Smooth muscle cell (in vitro differentiated cells): ENCODE data around the gene TSPOAP1. TPM values are rescaled to one million over a fixed set of nuclear protein-coding genes. Genes with fewer than 3 reads are reported as not detected.

Experiments used
- DNase-seq: peaks from one replicate; lab custom pipeline; 2025; ENCODE audit not compliant: unreplicated experiment; lab: John Stamatoyannopoulos, UW
- H2AFZ ChIP-seq: fragments of 200-600 bp; sonication (generic); 2 replicates; pipeline ENCODE4 v1.6.0; 2016; ENCODE audit warnings: antibody characterized with exemption, low read depth, mild to moderate bottlenecking
- H3F3A ChIP-seq: fragments of 200-600 bp; sonication (generic); 2 replicates; pipeline ENCODE4 v1.6.0; 2017; ENCODE audit warnings: antibody characterized with exemption, low read depth
- H3K27ac ChIP-seq: fragments of 200-600 bp; sonication (generic); 2 replicates; pipeline ENCODE4 v1.5.1; 2016; ENCODE audit warnings: low read depth, mild to moderate bottlenecking
- H3K27me3 ChIP-seq: fragments of 200-600 bp; sonication (generic); 2 replicates; pipeline ENCODE4 v1.6.1; 2016; ENCODE audit warnings: low read depth, mild to moderate bottlenecking
- H3K36me3 ChIP-seq: fragments of 200-600 bp; sonication (generic); 2 replicates; pipeline ENCODE4 v1.5.1; 2016; ENCODE audit warnings: low read depth
- H3K4me1 ChIP-seq: fragments of 200-600 bp; sonication (generic); 2 replicates; pipeline ENCODE4 v1.5.1; 2016; ENCODE audit warnings: low read depth
- H3K4me2 ChIP-seq: fragments of 200-600 bp; sonication (generic); 2 replicates; pipeline ENCODE4 v1.6.0; 2016; ENCODE audit warnings: mild to moderate bottlenecking
- H3K4me3 ChIP-seq: fragments of 200-600 bp; sonication (generic); 2 replicates; pipeline ENCODE4 v1.5.1; 2016; ENCODE audit warnings: mild to moderate bottlenecking
- H3K79me2 ChIP-seq: fragments of 200-600 bp; sonication (generic); 2 replicates; pipeline ENCODE4 v1.6.0; 2016; ENCODE audit warnings: low read depth, mild to moderate bottlenecking
- H3K9ac ChIP-seq: fragments of 200-600 bp; sonication (generic); 2 replicates; pipeline ENCODE4 v1.6.0; 2016; ENCODE audit warnings: low read depth
- H3K9me3 ChIP-seq: fragments of 200-600 bp; sonication (generic); replicated peaks from 2 replicates; pipeline ENCODE4 v1.5.1; 2016; ENCODE audit warnings: low read depth
- H4K20me1 ChIP-seq: fragments of 200-600 bp; sonication (generic); 2 replicates; pipeline ENCODE4 v1.6.0; 2016; ENCODE audit warnings: low read depth
- WGBS: methylation state at CpG from one replicate; pipeline ENCODE4 v1.1.7; 2016; ENCODE audit warnings: low lambda C conversion rate; 5-methylcytosine and 5-hydroxymethylcytosine counted together
- polyA plus RNA-seq: library from polyadenylated mRNA; unstranded; fragments of >200 nt; fragmentation: Nextera tagmentation; extraction: Ambion mirVana; gene quantifications from 2 replicates; pipeline ENCODE4 v1.2.1, GENCODE V29; 2016
- total RNA-seq: library from RNA; depleted of rRNA; stranded (reverse); fragments of >200 nt; gene quantifications from 2 replicates; pipeline ENCODE4 v1.2.3, GENCODE V29; 2014
- TF ChIP-seq, protein P1 (sequence below): fragments of 200-600 bp; sonication (generic); IDR thresholded peaks from 2 replicates; pipeline ENCODE4 v1.5.1; 2017; ENCODE audit warnings: borderline replicate concordance, mild to moderate bottlenecking, antibody characterized with exemption; ENCODE audit not compliant: insufficient read depth, poor library complexity, severe bottlenecking

TSPOAP1 gene
- total and polyA plus RNA-seq, 2 experiments from 2014 or later = 7.0 to 11.7 TPM

DNA sequence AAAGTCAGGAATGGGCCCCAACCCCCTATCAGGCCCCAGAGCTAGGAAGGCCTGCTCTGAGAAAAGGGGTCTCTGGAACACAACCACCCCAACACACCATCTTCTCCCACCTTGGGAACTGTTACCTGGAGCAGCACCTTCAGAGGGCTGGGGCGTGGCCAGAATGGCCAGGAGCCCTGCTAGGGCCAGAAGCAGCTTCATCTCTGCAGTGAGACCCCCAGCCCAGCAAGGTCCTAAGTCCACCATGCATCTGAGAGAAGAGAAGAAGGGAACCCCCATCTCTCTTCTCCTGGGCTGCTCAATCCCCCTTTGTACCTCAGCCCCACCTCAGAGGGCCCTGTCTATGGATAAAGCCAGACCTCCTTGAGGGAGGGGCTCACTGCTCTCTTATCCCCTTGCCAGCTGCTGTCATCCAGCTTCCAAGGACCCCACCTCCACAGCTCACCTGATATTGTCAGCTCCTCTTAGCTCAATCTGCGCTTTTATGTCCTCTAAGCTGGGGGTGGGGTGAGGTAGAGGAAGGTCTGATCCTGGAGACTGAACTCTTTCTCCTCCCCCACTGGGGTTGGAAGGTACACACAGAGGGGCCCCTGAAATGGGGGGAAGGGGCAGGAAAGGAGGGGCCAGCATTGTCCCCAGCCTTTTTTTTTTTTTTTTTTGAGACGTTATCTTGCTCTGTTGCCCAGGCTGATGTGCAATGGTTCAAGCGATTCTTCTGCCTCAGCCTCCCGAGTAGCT lies 47.9 kb downstream of the TSPOAP1 start, which contains the start of gene MPO:
MPO (minus strand) TSS at position 456 of the 738 bp plus-strand sequence; CDS start at position 279, 177 bp downstream.
- Histone ChIP-seq H2AFZ (no peak within 1 kb of the TSS), H3K9ac (no peak within 1 kb of the TSS), H4K20me1 (no peaks in the 10 kb centered on the region), H3K4me2 (no peak within 1 kb of the TSS), H3K27ac (no peak within 1 kb of the TSS), H3K36me3 (no peaks in the 10 kb centered on the region), H3K79me2 (no peaks in the 10 kb centered on the region), H3F3A (no peaks in the 10 kb centered on the region), H3K27me3 (no peaks in the 10 kb centered on the region), H3K9me3 (no peaks in the 10 kb centered on the region), H3K4me3 (no peak within 1 kb of the TSS), H3K4me1 (peaks cover 3% of the 10 kb centered on the region)
- 95% methylated on average over 4 of the region's 5 CpGs for WGBS
- TF ChIP-seq, protein P1, sequence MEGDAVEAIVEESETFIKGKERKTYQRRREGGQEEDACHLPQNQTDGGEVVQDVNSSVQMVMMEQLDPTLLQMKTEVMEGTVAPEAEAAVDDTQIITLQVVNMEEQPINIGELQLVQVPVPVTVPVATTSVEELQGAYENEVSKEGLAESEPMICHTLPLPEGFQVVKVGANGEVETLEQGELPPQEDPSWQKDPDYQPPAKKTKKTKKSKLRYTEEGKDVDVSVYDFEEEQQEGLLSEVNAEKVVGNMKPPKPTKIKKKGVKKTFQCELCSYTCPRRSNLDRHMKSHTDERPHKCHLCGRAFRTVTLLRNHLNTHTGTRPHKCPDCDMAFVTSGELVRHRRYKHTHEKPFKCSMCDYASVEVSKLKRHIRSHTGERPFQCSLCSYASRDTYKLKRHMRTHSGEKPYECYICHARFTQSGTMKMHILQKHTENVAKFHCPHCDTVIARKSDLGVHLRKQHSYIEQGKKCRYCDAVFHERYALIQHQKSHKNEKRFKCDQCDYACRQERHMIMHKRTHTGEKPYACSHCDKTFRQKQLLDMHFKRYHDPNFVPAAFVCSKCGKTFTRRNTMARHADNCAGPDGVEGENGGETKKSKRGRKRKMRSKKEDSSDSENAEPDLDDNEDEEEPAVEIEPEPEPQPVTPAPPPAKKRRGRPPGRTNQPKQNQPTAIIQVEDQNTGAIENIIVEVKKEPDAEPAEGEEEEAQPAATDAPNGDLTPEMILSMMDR = no peak
- DNase-seq = no peak

- TF ChIP-seq, protein P1 = no peak
- Histone ChIP-seq H2AFZ (no peak overlapping the region), H3K4me1 (peaks cover 3% of the 10 kb centered on the region), H3K36me3 (no peaks in the 10 kb centered on the region), H3F3A (no peaks in the 10 kb centered on the region), H3K9me3 (no peaks in the 10 kb centered on the region), H3K4me2 (no peak overlapping the region), H3K27me3 (no peaks in the 10 kb centered on the region), H3K27ac (no peak overlapping the region), H3K4me3 (no peak overlapping the region), H4K20me1 (no peaks in the 10 kb centered on the region), H3K79me2 (no peaks in the 10 kb centered on the region), H3K9ac (no peak overlapping the region)
- no peak for DNase-seq
- WGBS = 92% methylated on average over 15 of the region's 16 CpGs
These were observed 48.7 kb downstream of the TSPOAP1 start for GRCh38 chr17:58279736-58280479.

- no peaks in the 10 kb centered on the region for H3K36me3 ChIP-seq
- no peak overlapping the region for H2AFZ ChIP-seq
- no peaks in the 10 kb centered on the region for H3F3A ChIP-seq
- H3K4me1 ChIP-seq = no peaks in the 10 kb centered on the region
- no peaks in the 10 kb centered on the region for H3K9me3 ChIP-seq
- no peak for DNase-seq
- 83% methylated on average over 60 of the region's 60 CpGs for WGBS
- H3K79me2 ChIP-seq = no peaks in the 10 kb centered on the region
- no peaks in the 10 kb centered on the region for H3K27me3 ChIP-seq
- no peaks in the 10 kb centered on the region for H4K20me1 ChIP-seq
- H3K9ac ChIP-seq = no peak overlapping the region
- H3K27ac ChIP-seq = no peak overlapping the region
- TF ChIP-seq, protein P1 = no peak
- no peak overlapping the region for H3K4me2 ChIP-seq
- H3K4me3 ChIP-seq = no peak overlapping the region
These were observed 49.4 kb downstream of the TSPOAP1 start for GRCh38 chr17:58279016-58279711.
